Lung (tissue), 12 donors: Measurements from ENCODE around the gene GPC6. TPM values are rescaled to one million over a fixed set of nuclear protein-coding genes. Genes with fewer than 3 reads are reported as not detected.

Experiments used
- ATAC-seq: fragments of 200-7000 bp; cut with Tn5 transposase; one replicate; pipeline ENCODE4 v1.9.1; 2020; ENCODE audit warnings: moderate number of reproducible peaks; ENCODE audit not compliant: insufficient read depth, low FRiP score
- DNase-seq, 3 donors: peaks; one replicate each; pipeline ENCODE4 v3.0.0-alpha.2; 2013 to 2017
- H3K27ac ChIP-seq, 2 donors: one replicate each; pipeline ENCODE4 v1.5.1; 2013; ENCODE audit warnings: mild to moderate bottlenecking in 2 of 2, moderate library complexity in 2 of 2, control low read depth in 1 of 2, inconsistent platforms in 1 of 2, low read depth in 1 of 2, low read length in 1 of 2
- H3K27me3 ChIP-seq, 3 donors: one replicate each; pipeline ENCODE4 v1.5.1; 2013; ENCODE audit warnings: low read length in 2 of 3; ENCODE audit not compliant: control insufficient read depth in 3 of 3, insufficient read depth in 3 of 3
- H3K36me3 ChIP-seq, 4 donors: one replicate each; pipeline ENCODE4 v1.5.1; 2013; ENCODE audit warnings: low read length in 4 of 4, mild to moderate bottlenecking in 1 of 4, moderate library complexity in 1 of 4; ENCODE audit not compliant: control insufficient read depth in 4 of 4, insufficient read depth in 4 of 4
- H3K4me1 ChIP-seq, 5 donors: one replicate each; pipeline ENCODE4 v1.5.1; 2013; ENCODE audit warnings: low read length in 5 of 5, mild to moderate bottlenecking in 2 of 5, moderate library complexity in 1 of 5; ENCODE audit not compliant: control insufficient read depth in 5 of 5, insufficient read depth in 5 of 5
- H3K4me3 ChIP-seq: one replicate; pipeline ENCODE4 v1.5.1; 2013; ENCODE audit warnings: mild to moderate bottlenecking, control low read depth, moderate library complexity
- H3K9ac ChIP-seq, 2 donors: one replicate each; pipeline ENCODE4 v1.5.1; 2013; ENCODE audit warnings: low read length in 2 of 2, control low read depth in 1 of 2; ENCODE audit not compliant: insufficient read depth in 1 of 2
- H3K9me3 ChIP-seq, 4 donors: one replicate each; pipeline ENCODE4 v1.5.1; 2013; ENCODE audit warnings: low read length in 3 of 4, mild to moderate bottlenecking in 1 of 4, moderate library complexity in 1 of 4; ENCODE audit not compliant: control insufficient read depth in 4 of 4, insufficient read depth in 3 of 4
- CTCF ChIP-seq: IDR thresholded peaks from 2 replicates; pipeline ENCODE4 v1.5.1; 2012; ENCODE audit warnings: mild to moderate bottlenecking; ENCODE audit errors: control extremely low read depth, extremely low read depth
- WGBS, 2 donors: extraction: QIAGEN DNeasy Blood & Tissue Kit; methylation state at CpG; one replicate each; pipeline ENCODE4 v1.1.7; 2013; 5-methylcytosine and 5-hydroxymethylcytosine counted together
- polyA plus RNA-seq, 2 donors: library from polyadenylated mRNA; stranded (reverse); fragments of 200-250 nt; gene quantifications; one replicate each; pipeline ENCODE4 v1.2.1, GENCODE V29; 2013
- total RNA-seq, 2 donors: library from RNA; depleted of rRNA in 1 of 2; stranded (reverse); fragments of >200 nt in 1 of 2; gene quantifications; one replicate each; pipeline ENCODE4 v1.2.1, GENCODE V29; 2014 to 2021
- donor health status: control.
- donor health status: control.
- donor health status: Bipolar disorder and iron deficiency.
- donor health status: healthy.
- donor health status: DM: yes; HTN: yes; CAD: no.

GPC6 gene
- total and polyA plus RNA-seq, 4 donors = 0.45 to 31.4 (median 4.8) TPM

GRCh38 chr13:93293710-93294109, 67.1 kb downstream of the GPC6 start:
- no peaks in the 10 kb centered on the region for H3K27me3 ChIP-seq
- H3K4me1 ChIP-seq = peaks cover 0 to 13% (median 0%) of the 10 kb centered on the region in 5 donors
- DNase-seq (no peak), ATAC-seq (no peak)
- H3K9me3 ChIP-seq = no peaks in the 10 kb centered on the region
- H3K27ac ChIP-seq = no peak overlapping the region
- no peak for TF ChIP-seq CTCF
- no peak overlapping the region for H3K4me3 ChIP-seq
- 71 to 86% methylated on average over 1 of the region's 1 CpG for WGBS, 2 donors
- H3K36me3 ChIP-seq = no peaks in the 10 kb centered on the region
- no peak overlapping the region for H3K9ac ChIP-seq

- Histone ChIP-seq H3K9ac (no peak overlapping the region), H3K27me3 (no peaks in the 10 kb centered on the region), H3K9me3 (no peaks in the 10 kb centered on the region), H3K4me1 (peaks cover 0 to 13% (median 0%) of the 10 kb centered on the region in 5 donors), H3K4me3 (no peak overlapping the region), H3K27ac (no peak overlapping the region), H3K36me3 (no peaks in the 10 kb centered on the region)
- WGBS, 2 donors = 79 to 94% methylated on average over 2 of the region's 2 CpGs
- TF ChIP-seq CTCF = no peak
- ATAC-seq (no peak), DNase-seq (no peak)
These were observed 70.0 kb downstream of the GPC6 start for GRCh38 chr13:93296584-93296983.

GRCh38 chr13:93298713-93299112, 72.1 kb downstream of the GPC6 start:
- no peak overlapping the region for H3K4me3 ChIP-seq
- no peaks in the 10 kb centered on the region for H3K27me3 ChIP-seq
- no peak for ATAC-seq
- H3K9ac ChIP-seq = no peak overlapping the region
- 84 to 87% methylated on average over 4 of the region's 4 CpGs for WGBS, 2 donors
- no peaks in the 10 kb centered on the region for H3K9me3 ChIP-seq
- H3K27ac ChIP-seq = no peak overlapping the region
- no peaks in the 10 kb centered on the region for H3K4me1 ChIP-seq
- TF ChIP-seq CTCF = no peak
- DNase-seq = no peak
- H3K36me3 ChIP-seq = no peaks in the 10 kb centered on the region

- Histone ChIP-seq H3K36me3 (no peaks in the 10 kb centered on the region), H3K27ac (no peak overlapping the region), H3K4me1 (peaks cover 0 to 14% (median 0%) of the 10 kb centered on the region in 5 donors), H3K27me3 (no peaks in the 10 kb centered on the region), H3K9ac (no peak overlapping the region), H3K9me3 (no peaks in the 10 kb centered on the region), H3K4me3 (no peak overlapping the region)
- no peak for TF ChIP-seq CTCF
- WGBS, 2 donors = 84 to 92% methylated on average over 5 of the region's 5 CpGs
- no peak for ATAC-seq
- no peak for DNase-seq
These were observed 77.5 kb downstream of the GPC6 start for GRCh38 chr13:93304134-93304533.
